ENCODE data around the gene SUFU. TPM values are rescaled to one million over a fixed set of nuclear protein-coding genes. Genes with fewer than 3 reads are reported as not detected.

SUFU gene
- total RNA-seq, 1 donor from 2014 or later: 5.5 TPM

DNA sequence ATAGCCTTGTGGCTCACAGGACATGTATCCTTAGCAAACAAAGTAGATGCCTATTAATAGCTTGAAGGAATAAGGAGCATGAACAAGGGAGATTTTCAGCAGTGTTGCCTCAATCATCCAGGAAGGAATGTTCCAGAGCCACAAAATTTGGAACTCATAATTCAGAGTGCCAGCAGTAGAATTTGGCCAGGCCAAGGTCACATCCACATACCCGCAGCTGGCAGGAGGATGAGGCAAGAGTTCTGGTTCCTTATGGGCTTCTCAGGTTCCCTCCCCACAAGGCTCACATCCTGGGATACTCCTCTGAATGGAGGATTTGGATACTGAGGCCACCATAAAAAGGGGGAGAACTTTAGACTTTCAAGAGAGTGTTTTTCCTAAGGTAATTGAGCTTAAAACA lies 45.8 kb downstream of the SUFU start:
- no peak for DNase-seq (ENCODE audit: low spot score)

DNA sequence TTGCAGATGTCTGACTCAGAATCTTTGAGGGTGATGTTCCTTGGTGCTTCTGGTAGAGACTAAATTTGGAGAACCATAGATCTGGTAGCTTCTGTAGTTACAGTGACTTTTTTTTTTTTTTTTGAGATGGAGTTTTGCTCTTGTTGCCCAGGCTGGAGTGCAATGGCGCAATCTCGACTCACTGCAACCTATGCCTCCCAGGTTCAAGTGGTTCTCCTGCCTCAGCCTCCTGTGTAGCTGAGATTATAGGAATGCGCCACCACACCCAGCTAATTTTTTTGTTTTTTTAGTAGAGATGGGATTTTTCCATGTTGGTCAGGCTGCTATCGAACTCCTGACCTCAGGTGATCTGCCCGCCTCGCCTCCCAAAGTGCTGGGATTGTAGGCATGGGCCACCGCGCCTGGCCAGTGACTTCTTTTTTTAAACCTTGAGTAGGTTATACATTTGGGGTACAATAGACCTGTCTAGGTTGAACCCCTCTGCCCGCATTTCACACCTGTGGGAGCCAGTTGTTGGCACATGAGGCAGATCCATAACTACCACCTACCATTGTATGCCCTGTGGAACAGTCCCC lies 47.0 kb downstream of the SUFU start:
- no peak for DNase-seq (ENCODE audit: low spot score)

DNA sequence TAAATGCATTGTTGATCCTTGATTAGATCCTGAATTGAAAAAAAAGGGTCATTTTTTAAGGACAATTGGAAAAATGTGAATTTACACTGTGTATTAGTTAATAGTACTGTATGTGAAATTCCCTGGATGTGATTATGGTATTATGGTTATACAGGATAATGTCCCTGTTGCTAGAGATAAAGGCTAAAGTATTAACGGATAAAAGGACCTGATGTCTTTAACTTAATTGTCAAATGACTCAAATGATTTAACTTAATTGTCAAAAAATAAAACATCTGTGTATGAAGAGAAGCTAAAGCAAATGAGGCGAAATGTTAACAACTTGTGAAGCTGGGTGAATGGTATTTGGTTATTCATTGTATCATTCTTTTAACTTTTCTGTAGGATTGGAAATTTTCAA lies 48.8 kb downstream of the SUFU start:
- DNase-seq (ENCODE audit: low spot score): no peak

DNA sequence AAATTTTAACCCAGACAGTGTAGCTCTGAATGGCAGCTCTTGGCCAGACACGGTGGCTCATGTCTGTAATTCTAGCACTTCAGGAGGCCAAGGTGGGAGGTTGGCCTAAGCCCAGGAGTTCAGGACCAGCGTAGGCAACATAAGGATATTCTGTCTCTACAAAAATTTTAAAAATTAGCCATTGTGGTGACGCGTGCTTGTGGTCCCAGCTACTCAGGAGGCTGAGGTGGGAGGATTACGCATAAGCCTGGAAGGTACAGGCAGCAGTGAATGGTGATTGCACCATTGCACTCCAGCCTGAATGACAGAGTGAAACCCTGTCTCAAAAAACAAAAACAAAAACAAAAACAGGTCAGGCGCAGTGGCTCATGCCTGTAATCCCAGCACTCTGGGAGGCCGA lies 50.0 kb downstream of the SUFU start:
- no peak for DNase-seq (ENCODE audit: low spot score)

DNA sequence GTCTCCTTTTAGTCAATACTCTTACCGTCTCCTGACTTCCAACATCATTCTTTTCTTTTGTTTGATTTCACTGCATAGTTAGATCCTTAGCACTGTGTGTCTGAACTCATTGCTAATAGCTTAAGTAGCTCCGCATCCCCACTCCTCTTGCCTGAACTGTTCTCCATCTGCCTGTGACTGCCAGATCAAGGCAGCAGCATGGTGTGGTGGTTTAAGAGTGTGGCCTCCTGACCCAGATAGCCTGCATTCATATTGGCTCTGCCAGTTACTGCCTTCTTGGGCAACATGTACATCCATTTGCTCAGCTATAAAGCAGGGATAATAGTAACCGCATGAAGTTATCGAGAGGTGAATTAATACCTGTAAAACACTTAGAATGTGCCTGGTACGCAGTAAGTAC lies 50.8 kb downstream of the SUFU start:
- DNase-seq (ENCODE audit: low spot score): no peak

DNA sequence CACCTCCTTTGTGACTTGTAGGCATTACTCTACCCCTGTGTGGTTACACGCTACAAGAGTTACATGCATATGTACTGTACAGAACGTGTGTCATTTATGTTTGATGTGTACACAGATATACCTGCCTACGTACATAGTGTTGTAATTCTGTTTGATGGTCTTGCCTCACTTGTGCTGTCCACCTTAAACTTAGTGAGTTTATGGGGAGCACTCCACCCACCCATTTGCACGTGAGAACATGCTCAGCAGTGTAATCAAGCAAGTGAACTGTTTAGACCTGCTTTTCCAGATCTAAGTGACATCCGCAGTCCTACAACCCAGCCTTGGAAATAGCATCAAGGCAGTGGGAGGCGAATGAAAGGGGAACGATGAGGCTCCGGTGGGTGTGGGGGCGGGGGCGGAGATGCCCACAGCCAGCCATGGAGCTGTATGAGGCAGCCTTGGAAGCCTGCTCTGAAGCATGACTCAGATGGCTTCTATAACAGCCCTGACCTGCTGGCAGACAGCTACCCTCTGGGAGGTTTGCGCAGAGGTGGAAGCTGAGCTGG lies 52.1 kb downstream of the SUFU start:
- DNase-seq (ENCODE audit: low spot score): peak; percentile 79

DNA sequence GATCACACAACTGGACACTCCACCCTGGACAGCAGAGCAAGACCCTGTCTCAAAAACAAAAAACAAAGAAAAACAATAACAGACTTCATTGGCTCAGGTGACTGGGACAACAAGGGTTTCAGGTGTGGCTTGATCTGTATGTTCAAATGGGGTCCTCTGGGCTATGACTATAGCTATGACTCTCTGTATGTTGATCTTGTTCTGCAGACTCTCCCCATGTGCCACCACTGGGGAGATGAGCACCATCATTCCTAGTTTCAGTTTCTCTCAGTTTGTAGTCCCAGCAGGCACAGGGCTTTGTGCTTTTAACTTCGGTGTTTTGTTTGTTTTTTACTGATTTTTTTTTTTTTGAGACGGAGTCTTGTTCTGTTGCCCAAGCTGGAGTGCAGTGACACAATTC lies 53.8 kb downstream of the SUFU start:
- DNase-seq (ENCODE audit: low spot score): no peak

DNA sequence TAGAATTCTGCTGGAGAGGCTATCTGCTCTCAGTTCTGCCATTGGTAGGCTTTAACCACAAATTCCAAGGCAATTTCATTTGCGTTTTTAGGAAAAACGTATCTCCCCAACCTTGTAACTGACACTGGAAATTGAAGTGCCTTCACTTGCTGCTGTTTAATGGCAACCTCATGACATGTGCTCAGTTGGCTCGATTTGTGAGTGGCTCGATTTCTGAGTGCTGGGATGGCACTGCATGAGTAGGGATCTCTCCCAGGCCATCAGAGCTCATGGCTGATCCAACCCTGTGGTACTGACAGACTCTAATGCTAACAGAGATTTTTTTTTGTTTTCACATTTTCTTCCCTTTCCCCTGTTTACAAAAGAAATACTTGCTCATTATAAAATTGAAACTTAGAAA lies 56.0 kb downstream of the SUFU start:
- no peak for DNase-seq (ENCODE audit: low spot score)

DNA sequence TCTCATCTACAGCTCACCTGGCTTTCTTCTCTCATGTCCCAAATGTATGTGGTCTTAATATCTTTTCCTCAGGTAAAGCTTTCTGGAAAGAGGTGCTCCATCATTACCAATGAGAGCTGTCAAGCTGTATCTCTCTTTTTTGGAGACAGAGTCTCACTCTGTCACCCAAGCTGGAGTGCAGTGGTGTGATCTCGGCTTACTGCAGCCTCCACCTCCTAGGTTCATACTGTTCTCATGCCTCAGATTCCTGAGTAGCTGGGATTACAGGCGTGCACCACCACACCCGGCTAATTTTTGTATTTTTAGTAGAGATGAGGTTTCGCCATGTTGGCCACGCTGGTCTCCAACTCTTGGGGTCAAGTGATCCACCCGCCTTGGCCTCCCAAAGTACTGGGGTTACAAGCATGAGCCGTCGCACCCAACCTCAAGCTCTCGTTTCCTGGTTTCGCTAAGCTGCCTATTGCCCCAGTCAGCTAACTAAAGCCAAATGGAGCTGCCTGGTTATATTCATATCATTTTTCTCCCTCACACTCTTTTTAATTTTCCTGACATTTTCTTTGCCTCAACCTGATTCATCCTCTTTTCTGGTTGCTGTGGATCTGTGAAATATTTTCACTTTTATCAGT lies 60.5 kb downstream of the SUFU start:
- DNase-seq (ENCODE audit: low spot score): no peak

DNA sequence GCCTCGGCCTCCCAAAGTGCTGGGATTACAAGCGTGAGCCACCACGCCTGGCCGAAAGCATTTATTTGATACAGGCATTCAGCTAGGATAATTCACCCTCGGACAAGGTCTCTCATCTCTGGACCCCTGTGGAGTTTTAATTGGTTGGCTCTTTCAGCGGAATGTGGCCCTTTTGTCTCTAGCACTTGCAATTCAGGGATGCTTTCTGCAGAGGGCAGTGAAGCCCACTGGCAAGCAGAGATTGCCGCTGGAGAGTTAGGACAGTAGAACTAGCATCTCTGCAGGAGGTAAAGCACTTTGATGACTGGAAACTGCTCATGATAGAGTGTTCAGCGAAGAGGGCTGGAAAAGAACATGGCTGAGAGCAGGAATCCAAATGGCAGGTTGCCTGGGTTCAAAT lies 62.0 kb downstream of the SUFU start:
- DNase-seq (ENCODE audit: low spot score): no peak

DNA sequence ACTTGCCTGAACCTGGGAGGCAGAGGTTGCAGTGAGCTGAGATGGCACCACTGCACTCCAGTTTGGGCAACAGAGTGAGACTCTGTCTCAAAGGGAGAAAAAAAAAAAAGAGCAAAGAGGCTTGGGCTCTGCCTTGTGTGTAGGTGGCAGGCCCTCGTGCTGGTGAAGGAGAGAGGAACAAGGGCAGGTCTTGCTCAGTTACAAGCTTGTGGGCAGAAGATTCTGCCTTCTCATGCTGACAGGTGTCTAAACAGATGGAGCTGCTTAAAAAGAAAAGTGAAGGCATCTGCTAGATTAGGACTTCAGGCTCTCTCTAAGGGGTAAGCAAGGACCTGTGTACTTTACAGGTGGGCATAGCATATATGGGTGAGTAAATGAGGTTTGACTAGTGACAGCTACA lies 75.0 kb downstream of the SUFU start:
- no peak for DNase-seq (ENCODE audit: low spot score)

DNA sequence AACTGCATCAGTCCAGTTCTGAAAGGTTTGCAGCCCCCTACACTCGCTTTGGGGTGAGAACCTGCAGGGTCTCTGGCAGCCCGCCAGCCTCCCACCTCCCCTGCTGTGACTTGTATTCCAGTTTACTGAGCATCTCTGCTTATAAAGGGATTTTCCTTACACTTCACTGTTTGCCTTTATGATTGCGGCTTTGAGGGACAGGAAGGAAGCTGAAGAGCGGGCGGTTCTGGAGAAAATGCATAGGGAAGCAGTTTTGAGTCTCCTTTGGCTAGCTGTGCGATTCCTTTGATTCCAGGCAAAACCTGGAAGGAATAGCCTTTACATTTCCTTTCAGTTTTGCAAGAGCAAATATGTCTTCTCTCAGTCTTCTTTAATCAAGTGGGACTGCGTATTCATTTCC lies 75.6 kb downstream of the SUFU start:
- DNase-seq (ENCODE audit: low spot score): peak; percentile 45

DNA sequence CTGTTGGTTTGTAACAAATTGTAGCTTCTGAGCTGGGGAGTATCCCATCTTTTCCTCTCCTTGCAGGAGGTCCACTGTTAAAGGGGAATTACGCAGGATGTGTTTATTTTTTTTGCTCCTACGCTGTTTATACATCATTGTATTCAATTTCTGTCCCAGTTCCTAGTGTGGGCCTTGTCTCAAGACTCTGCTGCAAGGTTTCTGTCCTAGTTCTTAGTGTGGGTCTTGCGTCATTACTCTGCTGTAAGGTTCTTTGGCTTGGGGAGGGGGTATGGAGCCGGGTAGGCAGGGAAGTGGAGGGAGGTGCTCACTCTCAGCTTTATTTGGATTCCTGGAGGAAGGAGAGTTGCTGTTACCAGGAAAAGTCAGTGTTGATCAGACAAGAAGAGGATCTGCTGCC lies 76.5 kb downstream of the SUFU start:
- DNase-seq (ENCODE audit: low spot score): no peak

DNA sequence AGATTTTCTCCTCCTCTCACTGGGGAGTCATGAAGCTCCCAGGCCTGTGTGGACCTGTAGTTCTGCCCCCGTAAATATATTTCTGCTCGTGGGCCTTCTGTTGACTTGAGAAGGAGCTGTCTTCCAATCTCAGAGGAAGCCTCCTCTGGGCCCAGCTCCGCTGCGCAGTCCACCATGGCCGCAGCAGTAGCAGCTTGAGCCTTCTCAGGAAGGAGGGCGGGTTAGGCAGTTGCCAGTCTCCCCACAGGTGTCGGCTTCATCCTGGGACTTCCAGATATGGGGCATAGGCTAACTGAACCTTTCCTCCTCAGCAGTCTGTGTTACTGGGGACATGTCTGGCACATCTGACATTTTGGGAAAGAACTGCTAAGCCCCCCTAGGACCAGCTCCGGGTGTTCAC lies 77.6 kb downstream of the SUFU start:
- no peak for DNase-seq (ENCODE audit: low spot score)

DNA sequence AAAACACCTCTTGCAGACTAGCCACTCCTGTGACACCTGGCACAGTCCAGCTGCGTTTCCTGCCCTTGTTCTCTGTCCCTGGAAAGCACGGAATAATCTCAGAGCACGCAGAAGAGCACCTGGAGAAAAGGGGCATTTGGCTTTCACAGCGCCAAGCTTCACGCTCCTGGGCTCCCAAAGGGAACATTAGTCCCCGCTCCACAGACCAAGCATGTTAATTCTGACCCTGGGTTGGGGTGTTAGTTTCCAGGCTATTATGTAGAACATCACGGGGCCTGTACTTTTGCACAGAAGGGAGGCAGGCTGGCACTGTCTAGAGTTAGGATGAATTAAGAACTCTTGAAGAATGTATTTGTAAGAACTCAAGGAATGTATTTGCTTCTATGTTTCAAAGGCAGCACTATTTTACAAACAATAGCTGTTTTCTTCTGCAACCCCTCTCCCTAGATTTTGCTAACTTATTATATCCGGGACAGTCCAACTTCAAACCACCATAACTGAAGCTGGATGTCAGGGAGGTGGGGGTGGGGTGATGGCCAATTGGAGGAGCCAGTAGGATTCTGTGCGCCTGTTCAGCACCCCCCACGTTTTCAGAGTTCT lies 78.3 kb downstream of the SUFU start:
- DNase-seq (ENCODE audit: low spot score): no peak

DNA sequence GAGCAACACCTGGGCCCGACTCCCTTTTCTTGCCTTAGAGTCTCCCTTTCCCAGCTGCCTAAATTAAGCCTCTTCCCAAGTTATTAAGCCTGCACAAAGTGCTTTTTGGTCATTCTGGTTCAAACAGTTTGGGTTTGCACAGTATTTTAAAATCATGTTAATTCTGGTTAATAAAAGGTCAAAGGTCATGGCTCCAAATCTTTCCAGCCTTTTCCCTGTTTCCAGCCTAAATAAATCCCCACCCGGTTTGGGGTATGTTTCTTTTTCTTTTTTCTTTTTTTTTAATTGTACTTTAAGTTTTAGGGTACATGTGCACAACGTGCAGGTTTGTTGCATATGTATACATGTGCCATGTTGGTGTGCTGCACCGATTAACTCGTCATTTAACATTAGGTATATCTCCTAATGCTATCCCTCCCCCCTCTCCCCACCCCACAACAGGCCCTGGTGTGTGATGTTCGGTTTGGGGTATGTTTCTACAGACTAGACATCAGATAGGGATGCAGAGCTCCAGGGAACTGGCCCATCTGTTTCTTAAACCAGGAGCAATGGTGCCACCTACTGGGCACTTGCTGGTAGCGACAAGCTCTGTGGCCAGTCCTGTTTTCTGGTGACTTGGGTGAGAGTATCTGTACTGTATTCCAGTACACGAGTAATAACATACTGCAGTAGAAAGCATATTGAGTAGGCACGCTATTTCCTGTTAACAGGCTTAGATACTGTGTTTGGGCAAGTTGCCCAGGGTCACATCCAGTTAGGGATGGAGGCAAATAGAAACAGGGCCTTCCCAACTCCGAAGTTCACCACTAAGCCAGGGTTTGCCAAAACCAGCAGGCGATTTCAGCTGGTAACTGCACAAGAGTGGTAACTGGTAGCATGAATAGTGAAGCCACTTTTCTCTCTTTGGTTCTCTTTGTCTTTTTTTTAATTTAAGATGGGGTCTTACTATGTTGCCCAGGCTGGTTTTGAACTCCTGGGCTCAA lies 80.0 kb downstream of the SUFU start:
- DNase-seq (ENCODE audit: low spot score): peak; percentile 91

DNA sequence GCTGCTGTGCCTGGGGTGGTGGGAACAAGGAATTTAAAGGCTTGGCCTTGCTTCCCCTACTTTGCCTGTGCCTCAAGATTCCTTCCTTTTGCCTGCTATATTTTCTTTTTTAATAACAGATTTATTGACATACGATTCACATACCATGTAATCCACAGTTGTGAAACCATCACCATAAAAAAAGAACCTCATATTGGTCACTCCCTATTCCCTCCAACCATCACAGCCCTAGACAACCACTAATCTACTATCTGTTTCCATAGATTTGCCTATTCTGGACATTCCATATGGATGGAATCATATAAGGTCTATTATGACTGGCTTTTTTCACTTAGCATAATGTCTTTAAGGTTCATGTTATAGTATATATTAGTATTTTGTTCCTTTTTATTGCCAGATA lies 81.3 kb downstream of the SUFU start:
- no peak for DNase-seq (ENCODE audit: low spot score)

DNA sequence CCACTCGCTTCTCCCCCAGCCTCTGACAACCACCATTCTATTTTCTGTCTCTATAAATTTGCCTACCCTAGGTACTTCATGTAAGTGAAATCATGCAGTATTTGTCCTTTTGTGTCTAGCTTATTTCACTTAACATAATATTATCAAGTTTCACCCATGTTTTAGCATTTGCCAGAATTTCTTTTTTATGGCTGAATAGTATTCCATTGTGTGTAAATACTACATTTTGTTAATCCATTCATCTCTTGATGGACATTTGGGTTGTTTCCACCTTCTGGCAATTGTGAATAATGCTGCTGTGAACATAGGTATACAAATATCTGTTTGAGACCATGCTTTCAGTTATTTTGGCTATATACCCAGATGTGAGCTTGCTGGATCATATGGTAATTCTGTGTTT lies 83.1 kb downstream of the SUFU start:
- no peak for DNase-seq (ENCODE audit: low spot score)

DNA sequence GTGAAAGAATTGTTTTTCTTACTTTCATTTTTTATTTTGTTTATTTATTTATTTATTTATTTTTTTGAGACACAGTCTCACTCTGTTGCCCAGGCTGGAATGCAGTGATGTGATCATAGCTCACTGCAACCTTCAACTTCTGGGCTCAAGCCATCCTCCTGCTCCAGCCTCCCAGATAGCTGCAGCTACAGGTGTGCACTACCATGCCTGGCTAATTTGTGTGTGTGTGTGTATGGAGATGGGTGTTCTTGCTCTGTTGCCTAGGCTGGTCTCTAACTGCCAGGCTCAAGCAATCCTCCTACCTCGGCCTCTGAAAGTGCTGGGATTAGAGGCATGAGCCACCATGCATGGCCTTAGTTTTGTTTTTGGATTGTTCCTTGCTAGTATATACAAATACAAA lies 85.1 kb downstream of the SUFU start:
- no peak for DNase-seq (ENCODE audit: low spot score)

DNA sequence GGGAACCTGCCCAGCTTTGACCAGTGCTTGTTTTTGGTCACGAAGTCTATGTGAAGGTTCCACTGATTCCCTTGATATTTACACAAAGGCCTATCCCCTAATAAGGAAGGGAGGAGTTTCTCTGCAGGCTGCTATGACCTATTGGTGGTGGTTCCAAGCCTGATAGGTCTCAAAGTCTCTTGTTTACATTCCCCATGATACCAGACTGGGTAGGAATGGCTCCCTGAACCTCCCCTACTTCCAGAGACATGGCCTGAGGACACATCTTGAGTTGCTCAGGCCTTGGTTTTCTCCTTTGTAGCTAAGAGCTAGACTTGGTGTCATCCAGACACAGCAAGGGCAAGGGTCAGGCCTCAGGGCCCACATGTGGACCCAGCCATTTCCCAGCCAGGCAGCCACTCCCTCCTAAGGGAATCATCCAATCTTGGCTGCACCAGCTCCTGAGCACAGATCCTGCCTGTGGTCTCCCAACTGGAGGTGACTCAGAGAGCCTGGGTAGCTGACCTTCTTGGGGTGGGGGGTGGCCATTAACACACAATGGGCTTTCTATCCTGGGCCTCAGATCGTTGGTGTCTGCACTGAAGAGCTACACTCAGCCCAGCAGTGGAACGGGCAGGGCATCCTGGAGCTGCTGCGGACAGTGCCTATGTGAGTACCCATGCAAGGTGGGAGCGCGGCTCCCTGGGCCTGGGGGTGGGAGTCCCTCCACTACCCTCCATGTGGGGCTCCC lies 89.5 kb downstream of the SUFU start:
- no peak for DNase-seq (ENCODE audit: low spot score)

DNA sequence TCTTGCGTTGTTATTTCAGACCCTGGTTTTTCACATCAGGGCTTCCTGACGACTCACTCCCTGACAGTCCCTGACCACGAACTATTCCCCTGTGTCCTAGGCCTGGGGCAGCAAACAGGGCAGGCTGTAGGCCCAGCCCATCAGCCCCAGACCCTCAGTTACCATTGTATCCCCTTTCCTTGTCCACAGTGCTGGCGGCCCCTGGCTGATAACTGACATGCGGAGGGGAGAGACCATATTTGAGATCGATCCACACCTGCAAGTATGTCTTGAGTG lies 90.0 kb downstream of the SUFU start:
- DNase-seq (ENCODE audit: low spot score): no peak

DNA sequence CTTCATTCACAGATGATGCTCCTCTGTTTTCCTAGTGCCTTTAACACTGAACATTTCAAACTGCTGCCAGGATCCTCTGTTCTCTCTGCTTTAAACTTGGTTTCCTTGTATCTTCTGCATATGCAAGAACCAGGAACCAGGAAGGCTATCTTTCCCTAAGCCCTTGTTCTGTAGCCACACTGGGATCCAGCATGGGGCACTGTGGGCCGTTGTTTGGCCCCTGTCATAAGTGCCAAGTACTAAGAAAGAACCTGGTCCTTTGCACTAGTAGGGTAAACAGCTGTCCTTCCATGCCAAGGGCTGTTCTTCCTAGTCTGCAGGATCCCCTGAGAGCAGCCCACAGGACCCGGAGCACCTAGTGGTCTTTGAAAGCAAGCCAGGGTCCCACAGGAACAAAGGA lies 91.5 kb downstream of the SUFU start:
- DNase-seq (ENCODE audit: low spot score): no peak

Data from umbilical cord (tissue), 2 donors.